Activated CD4-positive, CD25-positive, alpha-beta regulatory T cell treated with anti-CD3 and anti-CD28 coated beads, Interleukin-2, amount 50 U/mL, for 72 hours (primary cell): ENCODE results near the gene AOPEP.

ENCODE experiments used
- DNase-seq: peaks from one replicate; pipeline ENCODE4 v3.0.0; 2021

AOPEP gene

GRCh38 chr9:94851467-94851866, 125.0 kb downstream of the AOPEP start:
- DNase-seq: no peak

- no peak for DNase-seq
Observed at GRCh38 chr9:94851892-94852291, 125.4 kb downstream of the AOPEP start.

GRCh38 chr9:94852373-94852772, 125.9 kb downstream of the AOPEP start:
- no peak for DNase-seq

- DNase-seq: no peak
Observed at GRCh38 chr9:94853887-94854286, 127.4 kb downstream of the AOPEP start.

GRCh38 chr9:94855903-94856302, 129.4 kb downstream of the AOPEP start:
- no peak for DNase-seq

GRCh38 chr9:94857791-94858190, 131.3 kb downstream of the AOPEP start:
- DNase-seq: no peak

GRCh38 chr9:94859226-94859625, 132.7 kb downstream of the AOPEP start:
- DNase-seq: no peak

GRCh38 chr9:94859891-94860290, 133.4 kb downstream of the AOPEP start:
- DNase-seq: no peak

GRCh38 chr9:94860678-94861588, 134.4 kb downstream of the AOPEP start:
- DNase-seq: peak; percentile 55

GRCh38 chr9:94861589-94862272, 135.2 kb downstream of the AOPEP start:
- no peak for DNase-seq

- DNase-seq: no peak
Observed at GRCh38 chr9:94864196-94864595, 137.7 kb downstream of the AOPEP start.

- DNase-seq: no peak
Observed at GRCh38 chr9:94864862-94865509, 138.5 kb downstream of the AOPEP start.

- DNase-seq: no peak
Observed at GRCh38 chr9:94865582-94866452, 139.3 kb downstream of the AOPEP start.

- no peak for DNase-seq
Observed at GRCh38 chr9:94866770-94867169, 140.3 kb downstream of the AOPEP start.

- DNase-seq: no peak
Observed at GRCh38 chr9:94867281-94867841, 140.9 kb downstream of the AOPEP start.

GRCh38 chr9:94867842-94868312, 141.4 kb downstream of the AOPEP start:
- DNase-seq: no peak

- DNase-seq: no peak
Observed at GRCh38 chr9:94868464-94868863, 142.0 kb downstream of the AOPEP start.

- DNase-seq: no peak
Observed at GRCh38 chr9:94869415-94869843, 142.9 kb downstream of the AOPEP start.

GRCh38 chr9:94870465-94870792, 143.9 kb downstream of the AOPEP start:
- DNase-seq: no peak

- no peak for DNase-seq
Observed at GRCh38 chr9:94870793-94871558, 144.5 kb downstream of the AOPEP start.

- no peak for DNase-seq
Observed at GRCh38 chr9:94872083-94872833, 145.8 kb downstream of the AOPEP start.
